HL-60 (cell line): ENCODE data around the gene SYT9.

Experiments used
- CTCF ChIP-seq: IDR thresholded peaks from one replicate; pipeline ENCODE4 v1.5.1; 2011; ENCODE audit warnings: low read length, control low read depth, inconsistent platforms; ENCODE audit not compliant: insufficient read depth
- GABPA ChIP-seq: IDR thresholded peaks from 2 replicates; pipeline ENCODE4 v1.6.1; 2012; ENCODE audit warnings: low read depth
- POLR2AphosphoS5 ChIP-seq: IDR thresholded peaks from 2 replicates; pipeline ENCODE4 v1.6.1; 2012; ENCODE audit warnings: low read depth
- SPI1 ChIP-seq: IDR thresholded peaks from 2 replicates; pipeline ENCODE4 v1.6.1; 2012; ENCODE audit warnings: low read depth, mild to moderate bottlenecking, borderline replicate concordance

GRCh38 chr11:7515447-7515886 lies 263.8 kb downstream of the SYT9 start:
- no peak for TF ChIP-seq CTCF
- no peak for TF ChIP-seq POLR2AphosphoS5
- no peak for TF ChIP-seq GABPA
- TF ChIP-seq SPI1, result no peak
